ENCODE data around the gene BCL2L13. TPM values are rescaled to one million over a fixed set of nuclear protein-coding genes. Genes with fewer than 3 reads are reported as not detected.

Gene BCL2L13
- polyA plus RNA-seq, 1 experiment: 64.1 TPM

DNA sequence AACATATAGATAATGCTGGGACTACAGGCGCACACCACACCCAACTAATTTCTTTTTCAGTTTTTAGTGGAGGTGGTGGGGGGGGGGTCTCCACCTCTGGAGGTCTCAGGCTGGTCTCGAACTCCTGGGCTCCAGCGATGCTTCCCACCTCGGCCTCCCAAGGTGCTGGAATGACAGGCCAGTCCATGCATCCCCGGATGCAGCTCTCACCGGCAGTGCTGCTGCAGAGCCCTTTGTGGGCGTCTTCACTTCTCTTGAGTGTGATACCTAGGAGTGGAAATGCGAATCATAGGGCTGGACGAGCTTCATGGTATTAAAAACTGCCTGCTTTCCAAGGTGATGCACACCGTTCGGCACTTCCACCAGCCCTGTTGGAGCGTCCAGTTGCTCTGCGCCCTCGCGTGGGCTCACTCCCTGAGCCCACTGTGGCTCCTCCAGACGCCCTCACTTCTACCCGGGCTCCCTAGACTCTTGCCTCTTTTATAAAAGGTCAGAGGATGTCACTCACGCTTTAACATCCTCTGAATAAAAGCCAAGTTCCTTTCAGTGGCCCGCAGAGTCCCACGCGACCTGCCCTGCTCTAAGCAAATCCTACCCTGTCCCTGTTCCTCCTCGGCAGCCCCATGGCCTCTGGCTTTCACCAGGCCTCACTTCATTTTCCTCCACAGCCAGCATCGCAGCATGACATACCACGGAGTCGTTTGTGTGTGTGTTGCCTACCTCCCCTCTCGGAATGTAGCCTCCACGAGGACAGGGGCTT, 136.5 kb downstream of the BCL2L13 start:
- Histone ChIP-seq H3K9me3 (ENCODE audit: control insufficient read depth, insufficient read depth, low read length) (peaks cover 2% of the 10 kb centered on the region; the same call in 1 of the 2 replicates), H3K4me3 (ENCODE audit: low read depth, low read length) (no peak overlapping the region), H3K27ac (ENCODE audit: low read depth, low read length) (no peak overlapping the region), H3K27me3 (ENCODE audit: control insufficient read depth, insufficient read depth, low read length) (no peaks in the 10 kb centered on the region)
- ChIA-PET POLR2A (no interaction called here), CTCF (interaction anchor here (0.6 kb wide), 1 partner anchor 10 kb away, joined by 3 read pairs; no protein-coding TSS in a partner anchor)
- TF ChIP-seq, protein P1, sequence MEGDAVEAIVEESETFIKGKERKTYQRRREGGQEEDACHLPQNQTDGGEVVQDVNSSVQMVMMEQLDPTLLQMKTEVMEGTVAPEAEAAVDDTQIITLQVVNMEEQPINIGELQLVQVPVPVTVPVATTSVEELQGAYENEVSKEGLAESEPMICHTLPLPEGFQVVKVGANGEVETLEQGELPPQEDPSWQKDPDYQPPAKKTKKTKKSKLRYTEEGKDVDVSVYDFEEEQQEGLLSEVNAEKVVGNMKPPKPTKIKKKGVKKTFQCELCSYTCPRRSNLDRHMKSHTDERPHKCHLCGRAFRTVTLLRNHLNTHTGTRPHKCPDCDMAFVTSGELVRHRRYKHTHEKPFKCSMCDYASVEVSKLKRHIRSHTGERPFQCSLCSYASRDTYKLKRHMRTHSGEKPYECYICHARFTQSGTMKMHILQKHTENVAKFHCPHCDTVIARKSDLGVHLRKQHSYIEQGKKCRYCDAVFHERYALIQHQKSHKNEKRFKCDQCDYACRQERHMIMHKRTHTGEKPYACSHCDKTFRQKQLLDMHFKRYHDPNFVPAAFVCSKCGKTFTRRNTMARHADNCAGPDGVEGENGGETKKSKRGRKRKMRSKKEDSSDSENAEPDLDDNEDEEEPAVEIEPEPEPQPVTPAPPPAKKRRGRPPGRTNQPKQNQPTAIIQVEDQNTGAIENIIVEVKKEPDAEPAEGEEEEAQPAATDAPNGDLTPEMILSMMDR (IDR thresholded peaks at IDR 0.05; ENCODE audit: low read depth, low read length): no peak
- DNase-seq (ENCODE audit: low read depth, low spot score): no peak

DNA sequence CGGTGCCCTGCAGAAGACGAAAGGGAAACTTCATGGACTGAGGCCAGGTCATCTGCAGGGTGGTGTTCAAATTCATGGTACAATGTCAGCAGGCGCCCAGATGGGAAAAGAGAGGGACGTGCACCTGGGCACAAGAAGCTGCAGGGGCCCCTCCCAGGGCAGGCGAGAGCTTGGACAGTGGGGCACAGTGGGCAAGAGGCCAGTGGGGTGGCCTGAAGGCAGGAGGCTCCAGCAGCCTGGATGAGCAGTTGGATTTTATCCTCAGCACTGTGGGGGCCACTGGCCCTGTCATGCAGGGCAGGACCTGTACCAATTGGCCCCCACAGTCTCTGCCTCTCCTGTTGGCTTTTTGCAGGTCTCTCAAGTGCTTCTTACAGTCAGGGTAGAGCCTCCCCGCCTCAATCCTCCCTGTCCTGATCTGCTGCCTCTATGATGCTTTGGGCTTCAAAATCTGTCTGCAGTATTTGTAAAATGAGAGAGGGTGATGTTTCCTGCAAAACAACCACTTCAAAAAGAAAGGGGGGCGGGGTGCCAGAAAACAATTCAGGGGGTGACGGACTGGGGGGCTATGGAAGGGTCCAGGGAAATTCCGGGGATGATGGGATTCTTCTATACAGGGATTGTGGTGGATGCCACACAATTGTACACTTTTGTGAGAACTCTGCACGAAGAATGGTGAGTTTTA, 137.4 kb downstream of the BCL2L13 start:
- CTCF ChIA-PET: no interaction called here
- no peak overlapping the region for H3K4me3 ChIP-seq (ENCODE audit: low read depth, low read length)
- no peak overlapping the region for H3K27ac ChIP-seq (ENCODE audit: low read depth, low read length)
- H3K27me3 ChIP-seq (ENCODE audit: control insufficient read depth, insufficient read depth, low read length): no peaks in the 10 kb centered on the region
- TF ChIP-seq, protein P1 (IDR thresholded peaks at IDR 0.05; ENCODE audit: low read depth, low read length): no peak
- DNase-seq (ENCODE audit: low read depth, low spot score): no peak
- POLR2A ChIA-PET: no interaction called here
- H3K9me3 ChIP-seq (ENCODE audit: control insufficient read depth, insufficient read depth, low read length): peaks cover 5% of the 10 kb centered on the region; the same call in 1 of the 2 replicates

DNA sequence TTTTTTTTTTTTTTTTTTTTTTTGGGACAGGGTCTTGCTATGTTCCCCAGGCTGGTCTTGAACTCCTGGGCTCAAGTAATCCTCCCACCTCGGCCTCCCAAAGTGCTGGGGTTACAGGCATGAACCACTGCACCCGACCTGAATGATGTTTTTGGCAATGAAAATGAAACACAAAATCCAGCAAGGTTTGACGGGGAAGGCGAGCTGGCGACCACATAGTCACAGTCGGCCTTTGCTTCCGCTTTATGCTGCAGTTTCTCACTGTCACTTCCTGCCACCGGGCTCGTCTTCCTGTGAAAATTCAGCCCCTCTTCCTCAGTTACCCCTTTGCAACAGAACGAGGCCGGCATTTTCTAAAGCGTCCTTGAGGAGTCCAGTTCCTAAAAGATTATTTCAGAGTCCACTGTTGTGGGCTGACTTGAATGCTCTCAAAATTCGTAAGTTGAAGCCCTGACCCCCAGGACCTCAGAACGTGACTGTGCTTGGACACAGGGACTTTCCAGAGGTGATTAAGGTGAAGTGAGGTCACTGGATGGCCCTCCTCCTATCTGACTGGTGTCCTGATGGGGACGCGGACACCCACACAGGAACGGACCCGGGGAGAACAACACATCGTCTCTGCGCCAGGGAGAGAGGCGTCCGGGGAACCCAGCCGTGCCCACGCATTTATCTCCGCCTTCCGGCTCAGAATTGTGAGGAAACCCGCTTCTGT, 138.6 kb downstream of the BCL2L13 start:
- Histone ChIP-seq H3K9me3 (ENCODE audit: control insufficient read depth, insufficient read depth, low read length) (peaks cover 5% of the 10 kb centered on the region; the same call in 1 of the 2 replicates), H3K27me3 (ENCODE audit: control insufficient read depth, insufficient read depth, low read length) (no peaks in the 10 kb centered on the region), H3K27ac (ENCODE audit: low read depth, low read length) (no peak overlapping the region), H3K4me3 (ENCODE audit: low read depth, low read length) (no peak overlapping the region)
- TF ChIP-seq, protein P1 (IDR thresholded peaks at IDR 0.05; ENCODE audit: low read depth, low read length): no peak
- no peak for DNase-seq (ENCODE audit: low read depth, low spot score)
- CTCF ChIA-PET: no interaction called here
- POLR2A ChIA-PET: no interaction called here

DNA sequence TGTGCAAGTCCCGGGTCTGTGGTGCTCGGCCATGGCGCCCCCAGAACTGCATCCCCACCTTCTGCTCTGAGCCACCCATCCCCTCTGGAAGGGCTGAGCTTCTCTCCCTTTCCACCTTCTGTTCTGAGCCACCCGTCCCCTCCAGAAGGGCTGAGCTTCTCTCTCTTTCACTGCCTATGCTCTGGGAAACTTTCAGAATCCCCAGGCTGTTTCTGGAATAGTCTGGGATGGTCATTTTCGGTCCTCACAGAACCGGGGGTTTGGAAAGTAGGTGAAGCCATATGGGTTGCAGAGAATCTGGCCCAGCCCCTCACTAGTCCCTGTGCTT, 139.1 kb downstream of the BCL2L13 start:
- POLR2A ChIA-PET: no interaction called here
- Histone ChIP-seq H3K4me3 (ENCODE audit: low read depth, low read length) (no peak overlapping the region), H3K27ac (ENCODE audit: low read depth, low read length) (no peak overlapping the region), H3K27me3 (ENCODE audit: control insufficient read depth, insufficient read depth, low read length) (no peaks in the 10 kb centered on the region), H3K9me3 (ENCODE audit: control insufficient read depth, insufficient read depth, low read length) (peaks cover 5% of the 10 kb centered on the region; the same call in 1 of the 2 replicates)
- CTCF ChIA-PET: no interaction called here
- TF ChIP-seq, protein P1 (IDR thresholded peaks at IDR 0.05; ENCODE audit: low read depth, low read length): no peak
- DNase-seq (ENCODE audit: low read depth, low spot score): no peak

Measured in AG04450 (cell line).